ENCODE data around the gene PPP2R5E.

DNA sequence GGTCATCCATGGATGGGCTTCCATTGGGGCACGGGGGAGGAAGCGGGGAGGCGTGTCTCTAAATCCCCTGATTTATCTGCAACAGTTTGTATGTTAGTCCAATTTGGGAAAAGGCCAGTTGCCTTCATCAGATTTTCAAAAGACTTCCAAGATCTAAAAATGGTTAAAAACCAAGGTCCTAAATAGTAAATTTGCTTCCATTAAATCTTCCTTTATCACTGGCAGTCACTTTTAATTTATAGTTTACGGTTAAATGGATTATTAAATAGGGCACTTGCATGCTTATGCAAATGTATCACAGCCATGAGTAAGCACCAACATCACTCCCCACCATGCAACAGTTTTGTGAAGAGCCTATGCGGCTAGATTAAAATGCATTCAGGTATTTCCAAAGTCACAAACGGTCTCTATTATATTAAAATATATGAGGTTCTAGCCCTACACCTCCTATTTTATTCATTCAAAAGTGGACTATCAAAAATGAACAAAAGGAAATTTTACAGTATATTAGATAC, 116.3 kb downstream of the PPP2R5E start:
- TF ChIP-seq ZNF70 (CRISPR knock-in tag; IDR thresholded peaks at IDR 0.05) (no peak), ARNTL (CRISPR knock-in tag; IDR thresholded peaks at IDR 0.05; ENCODE audit: borderline replicate concordance, low read depth) (no peak), BACH2 (CRISPR knock-in tag; IDR thresholded peaks at IDR 0.05; ENCODE audit: borderline replicate concordance) (no peak), ZFP3 (CRISPR knock-in tag; IDR thresholded peaks at IDR 0.05) (no peak), RARB (CRISPR knock-in tag; IDR thresholded peaks at IDR 0.05) (no peak), CSDC2 (CRISPR knock-in tag; IDR thresholded peaks at IDR 0.05) (no peak)
- TF ChIP-seq, protein P1, sequence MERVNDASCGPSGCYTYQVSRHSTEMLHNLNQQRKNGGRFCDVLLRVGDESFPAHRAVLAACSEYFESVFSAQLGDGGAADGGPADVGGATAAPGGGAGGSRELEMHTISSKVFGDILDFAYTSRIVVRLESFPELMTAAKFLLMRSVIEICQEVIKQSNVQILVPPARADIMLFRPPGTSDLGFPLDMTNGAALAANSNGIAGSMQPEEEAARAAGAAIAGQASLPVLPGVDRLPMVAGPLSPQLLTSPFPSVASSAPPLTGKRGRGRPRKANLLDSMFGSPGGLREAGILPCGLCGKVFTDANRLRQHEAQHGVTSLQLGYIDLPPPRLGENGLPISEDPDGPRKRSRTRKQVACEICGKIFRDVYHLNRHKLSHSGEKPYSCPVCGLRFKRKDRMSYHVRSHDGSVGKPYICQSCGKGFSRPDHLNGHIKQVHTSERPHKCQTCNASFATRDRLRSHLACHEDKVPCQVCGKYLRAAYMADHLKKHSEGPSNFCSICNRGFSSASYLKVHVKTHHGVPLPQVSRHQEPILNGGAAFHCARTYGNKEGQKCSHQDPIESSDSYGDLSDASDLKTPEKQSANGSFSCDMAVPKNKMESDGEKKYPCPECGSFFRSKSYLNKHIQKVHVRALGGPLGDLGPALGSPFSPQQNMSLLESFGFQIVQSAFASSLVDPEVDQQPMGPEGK (CRISPR knock-in tag; IDR thresholded peaks at IDR 0.05; ENCODE audit: borderline replicate concordance): no peak
- TF ChIP-seq, protein P2, sequence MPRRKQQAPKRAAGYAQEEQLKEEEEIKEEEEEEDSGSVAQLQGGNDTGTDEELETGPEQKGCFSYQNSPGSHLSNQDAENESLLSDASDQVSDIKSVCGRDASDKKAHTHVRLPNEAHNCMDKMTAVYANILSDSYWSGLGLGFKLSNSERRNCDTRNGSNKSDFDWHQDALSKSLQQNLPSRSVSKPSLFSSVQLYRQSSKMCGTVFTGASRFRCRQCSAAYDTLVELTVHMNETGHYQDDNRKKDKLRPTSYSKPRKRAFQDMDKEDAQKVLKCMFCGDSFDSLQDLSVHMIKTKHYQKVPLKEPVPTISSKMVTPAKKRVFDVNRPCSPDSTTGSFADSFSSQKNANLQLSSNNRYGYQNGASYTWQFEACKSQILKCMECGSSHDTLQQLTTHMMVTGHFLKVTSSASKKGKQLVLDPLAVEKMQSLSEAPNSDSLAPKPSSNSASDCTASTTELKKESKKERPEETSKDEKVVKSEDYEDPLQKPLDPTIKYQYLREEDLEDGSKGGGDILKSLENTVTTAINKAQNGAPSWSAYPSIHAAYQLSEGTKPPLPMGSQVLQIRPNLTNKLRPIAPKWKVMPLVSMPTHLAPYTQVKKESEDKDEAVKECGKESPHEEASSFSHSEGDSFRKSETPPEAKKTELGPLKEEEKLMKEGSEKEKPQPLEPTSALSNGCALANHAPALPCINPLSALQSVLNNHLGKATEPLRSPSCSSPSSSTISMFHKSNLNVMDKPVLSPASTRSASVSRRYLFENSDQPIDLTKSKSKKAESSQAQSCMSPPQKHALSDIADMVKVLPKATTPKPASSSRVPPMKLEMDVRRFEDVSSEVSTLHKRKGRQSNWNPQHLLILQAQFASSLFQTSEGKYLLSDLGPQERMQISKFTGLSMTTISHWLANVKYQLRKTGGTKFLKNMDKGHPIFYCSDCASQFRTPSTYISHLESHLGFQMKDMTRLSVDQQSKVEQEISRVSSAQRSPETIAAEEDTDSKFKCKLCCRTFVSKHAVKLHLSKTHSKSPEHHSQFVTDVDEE (CRISPR knock-in tag; IDR thresholded peaks at IDR 0.05): no peak
